ENCODE data around the gene CFDP1.
"Not testable (repeated sequence)": the region's sequence is repeated elsewhere in the genome, so short reads cannot be mapped to it uniquely, and the experiment has no call there.

CFDP1 gene

DNA sequence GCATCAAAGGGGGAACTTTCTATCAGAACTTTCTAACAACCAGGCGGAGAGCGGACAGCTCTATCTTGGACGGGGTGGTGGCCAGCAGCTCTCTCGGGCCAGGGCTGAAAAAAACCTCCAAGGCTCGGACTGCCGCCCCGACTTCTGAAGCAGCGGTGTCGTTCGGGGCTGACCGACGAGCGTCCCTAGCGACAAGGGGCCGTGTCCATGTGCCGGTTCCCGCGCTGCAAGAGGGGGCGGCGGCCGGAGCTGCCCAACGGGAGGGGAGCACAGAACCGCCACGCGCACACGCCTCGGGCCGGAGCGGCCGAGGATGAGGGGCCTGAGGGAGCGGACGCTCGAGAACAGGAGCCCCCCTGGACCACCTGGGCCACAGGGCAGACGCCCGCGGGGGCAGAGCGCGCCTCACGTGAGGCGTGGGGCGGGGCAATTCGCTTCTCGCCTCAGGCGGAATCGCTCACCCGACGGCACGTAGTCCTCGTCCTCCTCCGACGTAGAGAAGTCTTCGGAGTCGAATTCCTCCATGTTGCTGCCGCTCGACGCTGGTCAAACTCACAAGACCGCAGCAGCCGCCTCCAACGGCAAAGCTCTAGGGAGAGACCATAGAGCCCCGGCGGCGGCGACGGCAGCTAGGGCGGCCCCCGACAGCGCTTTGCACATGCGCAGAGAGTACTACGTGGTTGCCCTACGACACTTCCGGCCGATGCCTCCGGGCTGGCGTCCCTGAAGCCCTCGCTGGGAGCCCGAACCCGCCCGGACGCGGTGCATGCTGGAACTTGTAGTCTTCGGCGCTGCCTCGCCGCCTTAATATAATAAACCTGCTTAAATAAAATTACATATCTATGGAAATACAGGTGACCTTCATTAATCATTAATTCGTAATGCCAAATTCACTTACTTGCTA, at the start of gene CFDP1:
TSS of gene CFDP1 (minus strand) at position 676 of the 904 bp plus-strand sequence. CDS start at position 525, 151 bp downstream.
- in situ Hi-C loops (cut with HindIII; ENCODE audit: low sequenced_read_pairs): no loop called here

DNA sequence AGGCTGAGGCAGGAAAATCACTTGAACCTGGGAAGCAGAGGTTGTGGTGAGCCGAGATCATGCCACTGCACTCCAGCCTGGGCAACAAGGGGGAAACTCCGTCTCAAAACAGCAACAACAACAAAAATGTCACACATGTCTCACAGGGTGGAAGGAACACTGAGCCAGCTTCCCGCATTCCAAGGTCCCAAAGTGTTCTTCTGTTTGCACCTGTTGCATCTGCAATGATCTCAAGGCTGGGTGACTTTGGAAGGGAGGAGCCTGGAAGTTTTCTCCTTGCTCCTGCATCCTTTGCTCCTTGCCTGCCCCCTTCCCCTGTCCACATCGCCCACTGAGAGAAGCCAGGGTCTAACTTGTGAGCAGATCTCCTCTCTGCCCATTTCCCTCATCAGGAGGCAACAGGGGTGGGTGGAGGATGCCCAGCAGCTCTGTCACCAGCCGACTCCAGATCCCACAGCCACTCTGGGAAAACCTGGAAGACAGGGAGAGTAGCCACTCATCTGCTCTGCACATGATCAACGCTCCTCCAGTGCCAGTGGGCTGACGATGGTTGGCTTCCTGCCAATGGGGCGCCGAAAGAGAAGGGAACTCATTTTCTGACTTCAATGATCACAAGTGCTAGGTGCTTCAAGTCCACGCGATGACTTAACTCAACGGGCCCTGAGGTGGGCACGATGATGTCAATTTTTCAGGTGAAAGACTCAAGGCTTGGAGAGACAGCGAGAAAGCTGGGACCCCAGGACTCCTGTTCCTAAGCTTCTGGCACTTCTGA, 49.3 kb upstream of the CFDP1 start:
- in situ Hi-C loops (cut with HindIII; ENCODE audit: low sequenced_read_pairs): no loop called here

DNA sequence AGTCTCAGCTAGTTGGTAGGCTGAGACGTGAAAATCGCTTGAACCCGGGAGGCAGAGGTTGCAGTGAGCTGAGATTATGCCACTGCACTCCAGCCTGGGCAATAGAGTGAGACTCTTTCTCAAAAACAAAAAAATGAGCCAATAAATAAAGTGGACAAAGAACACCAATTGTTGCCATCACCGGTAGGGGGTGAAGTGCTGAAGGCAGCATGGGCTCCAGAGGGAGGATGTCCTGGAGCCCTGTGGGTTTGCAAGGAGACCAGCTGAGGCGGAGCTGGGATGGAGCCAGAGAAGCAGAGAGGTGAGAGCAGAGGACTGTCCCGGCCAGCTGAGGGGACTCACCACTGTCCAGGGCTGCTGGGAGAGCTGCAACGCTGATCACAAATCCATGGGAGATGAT, 48.2 kb upstream of the CFDP1 start:
- in situ Hi-C loops (cut with HindIII; ENCODE audit: low sequenced_read_pairs): no loop called here

DNA sequence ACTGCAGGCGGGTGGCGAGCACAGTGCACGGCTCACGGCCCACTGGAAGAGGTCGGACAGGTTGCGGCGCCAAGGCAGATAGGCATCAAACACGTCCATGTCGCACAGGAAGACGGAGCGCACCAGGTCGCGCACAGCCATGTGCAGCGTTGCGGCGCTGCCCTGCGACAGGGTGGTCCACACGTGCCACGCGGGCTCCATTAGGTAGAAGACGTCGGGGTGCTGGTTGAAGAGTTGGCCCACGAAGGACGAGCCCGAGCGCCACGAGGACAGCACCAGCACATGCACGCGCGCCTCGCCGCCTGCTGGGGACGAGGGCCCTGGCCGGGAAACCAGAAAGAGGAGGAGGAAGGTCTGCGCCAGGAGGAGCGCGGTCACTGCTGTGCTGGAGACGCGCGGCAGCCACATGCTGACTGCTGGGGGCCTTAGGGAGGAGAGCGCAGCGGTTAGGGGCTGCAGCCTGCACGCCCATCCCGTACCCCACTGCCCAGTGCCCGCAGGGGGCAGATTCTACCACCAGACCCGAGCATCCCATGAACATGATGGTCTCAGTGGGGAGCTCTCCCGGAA, 46.2 kb upstream of the CFDP1 start:
- in situ Hi-C loops (cut with HindIII; ENCODE audit: low sequenced_read_pairs): no loop called here

DNA sequence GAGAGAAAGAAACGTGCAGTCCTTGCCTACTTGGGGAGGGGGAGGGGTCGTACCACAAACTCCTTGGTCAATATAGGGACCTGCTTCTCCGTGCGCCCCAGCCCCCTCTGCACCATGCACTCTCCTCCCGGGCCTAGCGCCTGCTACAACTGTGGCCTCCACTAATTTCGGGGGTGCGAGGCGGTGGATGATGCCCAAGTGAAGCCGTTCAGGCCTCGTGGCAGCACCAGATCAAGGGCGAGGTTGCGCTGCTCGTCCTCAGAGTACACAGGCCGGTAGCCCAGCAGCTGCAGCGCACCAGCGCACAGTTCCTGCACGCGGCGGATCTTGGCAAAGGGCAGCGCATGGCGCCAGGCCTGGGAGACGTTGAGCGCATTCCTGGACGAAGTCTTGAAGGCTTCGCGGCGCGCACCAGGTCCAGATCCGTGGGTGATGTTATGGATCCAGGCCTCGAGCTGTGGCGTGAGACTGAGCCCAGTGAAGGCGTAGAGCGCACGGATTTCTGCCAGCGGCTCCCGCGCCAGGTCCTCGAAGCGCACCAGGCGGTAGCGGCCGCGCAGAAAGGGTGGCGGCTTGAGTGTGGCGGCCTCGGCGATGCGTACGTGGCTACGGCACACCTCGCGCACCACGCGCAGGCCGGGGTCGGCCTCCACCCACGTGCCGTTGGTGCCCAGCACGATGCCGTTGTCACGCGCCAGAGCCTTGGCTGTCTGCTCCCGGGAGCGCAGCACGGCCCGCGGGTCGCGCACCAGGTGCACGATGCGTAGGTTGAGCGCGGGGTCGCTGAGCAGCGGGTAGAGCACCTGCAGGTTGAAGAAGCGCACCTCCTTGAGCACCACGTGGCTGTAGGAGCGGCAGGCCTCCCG, 45.4 kb upstream of the CFDP1 start:
- in situ Hi-C loops (cut with HindIII; ENCODE audit: low sequenced_read_pairs): no loop called here

DNA sequence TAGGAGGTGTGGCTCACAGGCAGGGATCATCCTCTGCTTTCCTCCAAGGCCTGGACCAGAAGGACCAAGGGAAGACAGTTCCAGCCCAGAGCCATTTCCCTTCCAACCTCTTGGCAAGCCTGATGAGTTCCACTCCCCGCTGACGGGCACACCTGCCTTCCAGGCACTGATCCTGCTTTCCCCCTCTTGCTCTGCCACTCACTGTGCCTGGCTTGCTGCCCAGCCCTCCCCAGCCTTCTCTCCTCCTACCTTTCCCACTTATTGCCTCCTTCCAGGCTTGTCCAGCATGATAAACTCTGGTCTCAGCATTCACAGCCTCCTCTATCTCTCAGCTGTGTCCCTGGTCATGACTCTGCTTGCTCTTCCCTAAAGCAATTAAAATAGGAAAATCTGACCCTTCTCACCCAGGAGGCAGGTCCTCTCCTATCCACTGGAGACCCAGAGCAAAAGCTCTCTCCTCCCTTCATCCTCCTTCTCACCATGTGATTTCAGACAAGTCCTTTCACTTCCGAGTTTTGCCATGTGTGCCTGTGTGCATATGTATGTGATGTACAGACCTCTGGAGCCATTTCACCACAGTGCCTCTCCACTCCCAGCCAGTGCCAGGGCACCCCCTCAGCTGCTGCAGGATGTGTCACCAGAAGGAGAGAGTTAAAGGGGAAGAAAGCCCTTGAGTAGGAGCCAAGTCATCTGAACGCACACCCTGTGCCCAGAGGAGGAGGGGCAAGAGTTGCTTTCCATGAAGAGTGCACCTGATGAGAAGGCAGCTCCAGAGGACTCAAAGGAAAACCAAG, 44.6 kb upstream of the CFDP1 start:
- in situ Hi-C loops (cut with HindIII; ENCODE audit: low sequenced_read_pairs): no loop called here

DNA sequence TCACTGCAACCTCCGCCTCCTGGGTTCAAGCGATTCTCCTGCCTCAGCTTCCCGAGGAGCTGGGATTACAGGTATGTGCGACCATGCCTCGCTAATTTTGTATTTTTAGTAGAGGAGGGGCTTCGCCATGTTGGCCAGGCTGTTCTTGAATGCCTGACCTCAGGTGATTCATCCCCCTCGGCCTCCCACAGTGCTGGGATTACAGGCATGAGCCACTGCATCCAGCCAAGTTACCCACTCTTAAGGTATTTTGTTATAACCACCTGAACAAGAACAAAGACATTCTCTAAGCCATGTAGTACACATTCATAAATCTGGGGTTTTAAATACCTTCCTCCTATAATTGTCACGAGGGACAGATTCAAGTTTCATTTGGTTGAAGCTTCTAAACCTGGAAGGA, 43.5 kb upstream of the CFDP1 start:
- in situ Hi-C loops (cut with HindIII; ENCODE audit: low sequenced_read_pairs): no loop called here

DNA sequence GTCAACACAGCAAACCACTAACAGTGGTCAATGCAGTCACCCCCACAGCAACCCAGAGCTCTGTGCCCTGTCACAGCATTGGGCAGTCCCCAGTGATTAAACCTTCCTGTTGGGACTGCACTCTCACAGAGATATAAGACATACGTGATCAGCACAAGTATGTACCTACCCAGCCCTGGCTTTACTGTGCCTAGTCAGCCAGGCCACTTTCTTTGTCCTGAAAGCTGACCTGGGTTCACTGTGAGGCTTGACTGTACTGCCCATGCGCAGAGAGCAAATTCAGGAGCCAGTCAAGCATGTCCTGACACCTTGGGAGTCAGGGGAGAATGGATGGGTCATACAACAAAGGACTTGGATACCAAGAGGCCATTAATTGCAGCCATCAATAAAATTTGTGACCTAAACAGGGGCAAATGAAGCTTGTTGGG, 42.1 kb upstream of the CFDP1 start:
- in situ Hi-C loops (cut with HindIII; ENCODE audit: low sequenced_read_pairs): no loop called here

DNA sequence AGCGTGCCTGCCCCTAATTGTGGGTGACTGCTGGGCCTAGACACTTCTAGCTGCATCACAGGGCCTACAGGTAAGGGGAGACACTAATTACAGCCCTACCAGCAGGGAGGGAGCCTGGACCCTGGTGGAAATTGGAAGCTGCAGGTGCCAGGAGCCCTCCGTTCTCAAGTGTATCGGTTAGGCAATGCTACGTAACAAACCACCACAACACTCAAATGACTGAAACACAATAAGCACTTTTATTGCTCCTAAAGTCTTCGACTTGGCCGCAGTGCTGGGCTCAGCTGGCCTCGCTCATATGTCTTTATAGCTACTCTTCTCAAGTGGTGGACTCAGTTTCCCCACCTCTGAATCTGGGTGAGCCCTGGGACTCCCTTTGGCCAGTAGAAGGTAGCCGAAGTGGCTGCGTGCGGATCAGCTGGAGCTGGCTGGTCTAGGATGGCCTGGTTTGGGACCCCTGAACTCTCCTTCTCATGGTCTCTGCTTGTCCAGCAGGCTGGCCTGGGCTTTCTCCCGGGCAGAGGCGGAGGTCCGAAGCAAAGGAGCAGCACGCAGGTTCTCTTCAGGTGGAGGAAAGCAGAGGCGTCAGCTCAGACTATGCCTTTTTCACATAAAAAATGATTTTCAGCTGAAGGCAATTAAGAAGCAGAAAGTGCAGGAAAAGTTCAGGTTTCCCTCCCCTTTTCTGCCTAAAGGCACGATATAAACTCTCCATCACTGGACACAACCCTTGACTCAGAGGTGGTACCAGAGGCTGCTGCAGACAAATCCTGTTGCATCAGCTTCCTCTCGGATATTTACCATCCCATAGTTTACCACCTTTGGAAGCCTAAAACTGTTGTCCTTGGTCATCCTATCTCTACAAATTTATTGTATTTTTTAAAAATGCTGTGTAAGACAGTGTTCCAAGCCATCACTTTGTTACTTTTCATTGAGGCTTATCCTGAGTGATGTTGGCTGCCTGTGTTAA, 39.9 kb upstream of the CFDP1 start:
- in situ Hi-C loops (cut with HindIII; ENCODE audit: low sequenced_read_pairs): no loop called here

DNA sequence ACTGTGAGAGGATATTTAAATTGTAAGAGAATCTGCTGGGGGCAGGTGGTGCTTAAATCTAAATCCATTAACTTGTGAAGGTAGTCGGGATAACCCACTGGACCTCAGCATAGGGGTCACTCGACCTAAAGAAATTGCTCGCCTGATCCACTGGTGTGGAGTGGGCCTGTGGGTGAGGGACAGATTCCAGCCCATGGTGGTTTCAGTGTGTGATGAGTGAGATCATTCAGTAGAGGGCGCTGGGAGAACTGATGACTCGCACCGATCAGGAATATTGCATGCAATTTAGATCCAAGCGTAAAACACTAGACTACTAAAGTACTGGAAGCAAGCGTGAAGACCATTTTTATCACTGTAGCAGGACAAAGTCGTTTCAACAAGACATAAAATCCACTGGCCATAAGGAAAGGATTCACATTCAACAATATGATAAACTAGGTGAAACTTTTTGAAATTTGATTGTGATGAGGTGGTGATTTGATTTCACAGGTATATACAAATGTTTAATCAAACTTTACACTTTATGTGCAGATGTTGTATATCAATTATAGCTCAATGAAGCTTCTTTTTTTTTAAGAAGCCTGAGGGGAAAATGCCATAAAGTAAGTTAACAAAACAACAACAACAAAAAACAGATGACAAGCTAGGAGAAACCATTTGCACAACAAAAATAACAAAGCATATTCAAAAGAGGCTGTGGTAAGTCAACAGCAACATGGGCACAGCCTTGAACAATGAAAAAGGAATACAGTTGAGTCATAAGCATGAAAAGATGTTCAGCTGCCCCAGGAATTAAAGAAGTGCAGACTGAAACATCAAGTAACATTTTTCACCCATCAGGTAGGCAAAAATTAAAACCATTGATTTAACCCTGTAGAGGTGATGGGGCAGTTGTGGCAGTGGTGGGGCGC, 38.7 kb upstream of the CFDP1 start:
- in situ Hi-C loops (cut with HindIII; ENCODE audit: low sequenced_read_pairs): no loop called here

DNA sequence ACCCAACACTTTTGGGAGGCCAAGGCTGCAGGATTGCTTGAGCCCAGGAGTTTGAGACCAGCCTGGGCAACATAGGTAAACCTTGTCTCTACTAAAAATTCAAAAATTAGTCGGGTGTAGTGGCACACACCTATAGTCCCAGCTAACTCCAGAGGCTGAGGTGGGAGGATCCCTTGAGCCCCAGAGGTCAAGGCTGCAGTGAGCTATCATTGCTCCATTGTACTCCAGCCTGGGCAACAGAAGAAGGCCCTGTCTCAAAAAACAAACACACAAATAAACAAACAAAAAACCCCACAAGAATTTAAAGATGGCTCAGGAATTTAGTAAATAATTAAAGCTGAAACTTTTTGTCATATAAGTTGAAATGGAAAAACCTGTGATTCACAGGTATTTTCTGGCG, 33.5 kb upstream of the CFDP1 start:
- in situ Hi-C loops (cut with HindIII; ENCODE audit: low sequenced_read_pairs): no loop called here

DNA sequence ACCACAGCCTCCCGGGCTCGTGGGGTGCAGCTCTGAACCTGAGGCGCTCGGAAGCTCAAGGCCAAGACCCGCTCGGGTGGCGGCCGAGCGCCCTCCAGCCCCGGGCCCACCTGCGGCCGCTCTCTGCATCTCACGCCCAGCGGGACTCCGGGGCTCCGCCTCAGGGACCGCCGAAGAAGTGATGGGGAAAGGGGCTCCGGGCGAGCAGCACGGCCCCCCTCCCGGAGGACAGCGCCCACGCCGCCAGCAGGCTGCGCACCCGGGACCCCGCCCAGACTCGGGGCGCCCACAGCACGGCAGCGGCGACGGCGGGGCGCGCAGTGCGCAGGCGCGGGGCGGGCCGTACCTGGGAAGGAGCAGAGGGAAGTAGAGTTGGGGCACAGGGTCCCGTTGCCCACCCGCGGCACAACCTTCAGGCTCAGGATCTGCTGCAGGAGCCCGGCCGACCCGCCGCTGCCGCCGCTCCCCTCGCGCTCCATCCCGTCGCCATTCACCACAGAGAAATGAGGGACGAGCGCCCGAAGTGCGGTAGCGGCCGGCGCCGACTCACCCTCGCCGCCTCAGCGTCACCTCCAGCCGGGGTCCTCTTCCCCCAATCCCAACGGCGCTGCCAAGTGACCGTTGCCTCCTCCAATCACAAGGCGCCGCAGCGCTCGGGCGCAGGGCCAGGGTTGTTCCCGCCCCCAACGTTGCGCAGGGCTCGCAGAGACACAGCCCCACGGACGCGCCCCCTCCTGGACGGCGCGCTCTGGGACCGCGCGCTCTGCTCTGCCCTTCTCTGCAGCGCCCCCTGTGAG, 31.0 kb upstream of the CFDP1 start, which contains the start of gene TMEM170A:
TSS of gene TMEM170A (minus strand) at position 568 of the 797 bp plus-strand sequence. CDS start at position 479, 89 bp downstream.
- in situ Hi-C loops (cut with HindIII; ENCODE audit: low sequenced_read_pairs): no loop called here

DNA sequence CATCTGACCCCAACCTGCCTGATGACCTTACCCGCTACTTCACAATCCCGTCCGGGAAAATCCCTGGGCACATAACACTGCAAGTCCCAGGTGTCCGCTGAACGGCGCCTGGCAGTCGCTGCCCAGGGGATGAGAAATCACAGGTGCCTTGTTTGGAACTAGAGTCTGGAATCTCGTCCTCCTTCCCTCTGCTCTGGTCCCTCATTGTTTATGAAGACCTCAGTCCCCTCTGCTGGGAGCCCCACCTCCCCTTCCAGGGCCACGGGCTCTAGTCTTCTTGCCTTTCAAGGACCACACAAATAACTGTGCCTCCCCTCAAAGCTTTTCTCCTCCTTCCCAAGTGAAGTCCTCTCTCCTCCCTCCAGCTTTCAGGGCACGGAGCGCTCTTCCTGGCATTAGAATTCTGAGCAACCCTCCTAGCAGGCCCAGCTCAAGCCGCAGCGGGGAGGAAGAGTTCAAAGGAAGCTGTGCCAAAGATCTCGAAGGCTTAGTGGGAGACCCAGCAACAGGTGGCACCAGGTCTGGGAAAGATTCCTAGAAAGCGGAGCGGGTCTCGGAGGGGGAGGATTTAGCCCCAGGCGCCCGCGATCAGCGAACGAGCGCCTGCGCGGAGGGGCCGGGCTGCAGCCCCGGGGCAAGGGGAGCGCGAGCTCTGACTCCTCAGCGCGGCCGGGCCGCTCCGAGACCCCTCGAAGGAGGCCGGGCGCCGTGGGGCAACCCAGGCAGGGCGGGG, 30.3 kb upstream of the CFDP1 start:
- in situ Hi-C loops (cut with HindIII; ENCODE audit: low sequenced_read_pairs): not testable (repeated sequence)

DNA sequence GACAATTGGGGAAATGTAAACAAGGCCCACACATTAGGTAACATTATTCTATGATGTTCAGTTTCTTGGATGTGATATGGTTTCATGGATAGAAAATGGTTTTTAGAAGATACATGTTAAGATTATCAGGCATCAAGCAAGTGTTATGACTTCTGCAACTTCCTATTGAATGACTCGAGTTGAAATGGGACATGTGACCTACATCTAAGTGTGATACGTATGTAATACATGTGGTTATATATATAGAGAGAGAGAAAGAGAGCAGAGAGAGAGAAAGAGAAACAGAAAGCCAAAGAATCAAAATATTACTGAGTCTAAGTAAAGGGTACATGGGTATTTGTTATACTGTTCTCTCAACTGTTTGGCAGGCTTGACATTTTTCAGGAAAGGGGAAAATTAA, 29.5 kb upstream of the CFDP1 start:
- in situ Hi-C loops (cut with HindIII; ENCODE audit: low sequenced_read_pairs): no loop called here

DNA sequence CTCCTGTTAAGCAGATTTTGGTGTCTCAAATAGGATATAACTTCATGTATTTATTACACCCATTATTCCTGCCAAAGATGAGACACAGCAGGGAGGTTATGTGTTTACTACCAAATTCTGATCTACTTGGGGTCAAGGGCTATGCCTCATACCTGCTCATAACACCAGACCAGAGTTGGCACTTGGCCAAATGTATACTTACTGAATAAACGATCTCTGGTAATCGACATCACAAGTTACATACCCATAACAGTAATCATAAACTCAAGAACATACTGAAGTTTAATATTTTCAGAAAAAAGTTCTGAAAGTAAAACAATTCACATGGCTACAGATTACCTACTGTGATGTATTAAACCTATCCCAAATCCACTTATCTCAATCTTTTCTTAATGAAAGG, 28.3 kb upstream of the CFDP1 start:
- in situ Hi-C loops (cut with HindIII; ENCODE audit: low sequenced_read_pairs): no loop called here

DNA sequence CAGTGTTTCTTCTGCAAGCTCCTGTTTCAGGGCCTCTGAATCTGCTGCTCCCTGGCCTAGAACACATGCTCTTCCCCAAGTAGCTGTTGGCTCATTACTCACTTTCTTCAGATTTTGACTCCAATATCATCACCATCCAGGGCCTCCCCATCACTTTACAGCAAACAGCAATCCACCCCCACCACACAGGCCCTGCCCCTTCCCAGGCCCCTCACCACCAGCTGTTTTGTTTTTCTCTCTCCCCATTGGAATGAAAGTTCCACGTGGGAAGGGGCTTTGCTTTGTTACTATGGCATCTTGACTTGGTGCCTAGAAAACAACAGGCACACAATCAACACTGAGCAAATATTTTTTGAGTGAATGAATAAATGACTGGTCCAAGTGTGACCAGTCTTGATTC, 27.1 kb upstream of the CFDP1 start:
- in situ Hi-C loops (cut with HindIII; ENCODE audit: low sequenced_read_pairs): no loop called here

Data from DLD1 (cell line).